GM12878 (cell line): Measurements from ENCODE around the gene ATG9A. TPM values are rescaled to one million over a fixed set of nuclear protein-coding genes. Genes with fewer than 3 reads are reported as not detected.

ENCODE experiments used
- ATAC-seq: fragments of 200-7000 bp; cut with Tn5 transposase; 3 replicates; pipeline ENCODE4 v1.9.1; 2020; ENCODE audit warnings: mild to moderate bottlenecking, moderate library complexity
- BruUV-seq: library from RNA; stranded (reverse); fragments of 400-500 nt; replicated peaks from 2 replicates; lab custom pipeline; 2021; lab: Mats Ljungman, UMichigan
- CTCF ChIA-PET: fragments of 300-600 bp; sonication (Branson Sonifier 250); formaldehyde crosslinking; extraction: SDS; loops from one replicate; lab custom pipeline; 2021; ENCODE audit warnings: inconsistent platforms; lab: Yijun Ruan, JAX
- POLR2A ChIA-PET: fragments of 350-600 bp; formaldehyde crosslinking; extraction: SDS; loops from one replicate; lab custom pipeline; 2021; ENCODE audit warnings: inconsistent platforms; lab: Charles Lee
- RAD21 ChIA-PET: fragments of 300-600 bp; sonication (Branson Sonifier 250); formaldehyde crosslinking; loops from one replicate; lab custom pipeline; 2023; ENCODE audit warnings: antibody characterized with exemption; ENCODE audit not compliant: unreplicated experiment; lab: Charles Lee
- SMC1A ChIA-PET: fragments of 300-600 bp; sonication (Branson Sonifier 250); formaldehyde crosslinking; loops from one replicate; lab custom pipeline; 2023; ENCODE audit not compliant: unreplicated experiment, uncharacterized antibody; lab: Charles Lee
- DNase-seq: peaks from one replicate; pipeline ENCODE4 v3.0.0-alpha.2; 2011; ENCODE audit warnings: low read depth, low spot score
- FAIRE-seq: peaks from 3 replicates; lab custom pipeline; 2011; peaks lifted over from hg19 to GRCh38; lab: Jason Lieb, UNC
- H2AFZ ChIP-seq: 2 replicates; pipeline ENCODE4 v1.6.0; 2011; ENCODE audit warnings: low read depth, low read length, control low read depth; ENCODE audit not compliant: control insufficient read depth
- H3K27ac ChIP-seq: 2 replicates; pipeline ENCODE4 v1.5.1; 2011; ENCODE audit warnings: control low read depth; ENCODE audit not compliant: control insufficient read depth, insufficient read depth
- H3K27me3 ChIP-seq, 2 experiments: replicated peaks in 1 of 2; 2 replicates each; pipeline versions ENCODE4 v1.6.0 to v1.6.1; 2011; ENCODE audit warnings: low read length in 1 of 2; ENCODE audit not compliant: control insufficient read depth in 2 of 2, insufficient read depth in 2 of 2
- H3K36me3 ChIP-seq, 2 experiments: 2 replicates each; pipeline ENCODE4 v1.5.1; 2011; ENCODE audit warnings: low read length in 1 of 2; ENCODE audit not compliant: control insufficient read depth in 2 of 2, insufficient read depth in 2 of 2
- H3K4me1 ChIP-seq: 2 replicates; pipeline ENCODE4 v1.6.1; 2011; ENCODE audit warnings: mild to moderate bottlenecking, low read length, moderate library complexity, mixed read lengths; ENCODE audit not compliant: control insufficient read depth, insufficient read depth
- H3K4me2 ChIP-seq: 2 replicates; pipeline ENCODE4 v1.6.0; 2011; ENCODE audit warnings: control low read depth; ENCODE audit not compliant: control insufficient read depth, insufficient read depth
- H3K4me3 ChIP-seq: fragments of 200-600 bp; sonication (generic); 2 replicates; pipeline ENCODE4 v1.5.1; 2016
- H3K79me2 ChIP-seq: 2 replicates; pipeline ENCODE4 v1.6.0; 2011; ENCODE audit warnings: low read length; ENCODE audit not compliant: control insufficient read depth, insufficient read depth
- H3K9ac ChIP-seq: 2 replicates; pipeline ENCODE4 v1.8.0; 2011; ENCODE audit warnings: low read length, control low read depth, mixed read lengths; ENCODE audit not compliant: control insufficient read depth, insufficient read depth
- H3K9me3 ChIP-seq: replicated peaks from 3 replicates; pipeline ENCODE4 v1.5.1; 2011; ENCODE audit warnings: mild to moderate bottlenecking, low read length; ENCODE audit not compliant: control insufficient read depth, insufficient read depth
- H4K20me1 ChIP-seq: 2 replicates; pipeline ENCODE4 v1.6.0; 2011; ENCODE audit not compliant: control insufficient read depth, insufficient read depth
- ATF7 ChIP-seq: fragments of 450-650 bp; IDR thresholded peaks from 2 replicates; pipeline ENCODE4 v1.6.1; 2016; ENCODE audit warnings: low read depth, mild to moderate bottlenecking
- BHLHE40 ChIP-seq, 2 experiments: fragments of 450-650 bp in 1 of 2; IDR thresholded peaks; 2 replicates each; pipeline ENCODE4 v1.6.1; 2011 to 2017; ENCODE audit warnings: low read depth in 2 of 2, borderline replicate concordance in 1 of 2, improper control_type of control experiment in 1 of 2, low read length in 1 of 2, mild to moderate bottlenecking in 1 of 2
- CREB1 ChIP-seq: IDR thresholded peaks from 2 replicates; pipeline ENCODE4 v1.6.1; 2012; ENCODE audit warnings: low read depth, mild to moderate bottlenecking, inconsistent platforms
- CUX1 ChIP-seq: IDR thresholded peaks from 2 replicates; pipeline ENCODE4 v1.6.1; 2012; ENCODE audit warnings: improper control_type of control experiment, low read depth, low read length; ENCODE audit not compliant: insufficient replicate concordance
- ESRRA ChIP-seq: IDR thresholded peaks from 2 replicates; pipeline ENCODE4 v1.6.1; 2012; ENCODE audit warnings: mild to moderate bottlenecking, low read length, improper control_type of control experiment
- FOXK2 ChIP-seq: fragments of 450-650 bp; IDR thresholded peaks from 2 replicates; pipeline ENCODE4 v1.6.1; 2017; ENCODE audit warnings: mild to moderate bottlenecking, moderate library complexity
- HDAC2 ChIP-seq: fragments of 200-600 bp; sonication (generic); IDR thresholded peaks from 2 replicates; pipeline ENCODE4 v1.6.1; 2017
- LARP7 ChIP-seq: fragments of 450-650 bp; IDR thresholded peaks from 2 replicates; pipeline ENCODE4 v1.6.1; 2017; ENCODE audit warnings: mild to moderate bottlenecking
- RAD21 ChIP-seq: IDR thresholded peaks from 2 replicates; pipeline ENCODE4 v1.6.1; 2011; ENCODE audit warnings: mild to moderate bottlenecking, low read depth, low read length, moderate library complexity; ENCODE audit not compliant: insufficient read depth
- RELB ChIP-seq: fragments of 450-650 bp; IDR thresholded peaks from 2 replicates; pipeline ENCODE4 v1.6.1; 2017; ENCODE audit warnings: low read depth, mild to moderate bottlenecking, moderate library complexity
- SMARCA5 ChIP-seq: fragments of 450-650 bp; IDR thresholded peaks from 2 replicates; pipeline ENCODE4 v1.6.1; 2017; ENCODE audit warnings: mild to moderate bottlenecking
- SMC3 ChIP-seq: IDR thresholded peaks from 2 replicates; pipeline ENCODE4 v1.6.1; 2011; ENCODE audit warnings: low read length, improper control_type of control experiment, borderline replicate concordance
- SPI1 ChIP-seq: IDR thresholded peaks from 2 replicates; pipeline ENCODE4 v1.6.1; 2011; ENCODE audit warnings: low read depth, mild to moderate bottlenecking, low read length, moderate library complexity, borderline replicate concordance; ENCODE audit not compliant: insufficient read depth
- ZNF274 ChIP-seq: IDR thresholded peaks from one replicate; pipeline ENCODE4 v1.8.0; 2011; ENCODE audit not compliant: insufficient read length, insufficient read depth
- whole genome bisulfite sequencing: methylation state at CpG from one replicate; pipeline ENCODE4 v1.1.6; 2016; ENCODE audit warnings: low lambda C conversion rate; ENCODE audit not compliant: insufficient replicate concordance, insufficient coverage; ENCODE audit errors: missing lambda C conversion rate; 5-methylcytosine and 5-hydroxymethylcytosine counted together
- in situ Hi-C: fragments of 300-500 bp; cut with MboI; formaldehyde crosslinking; loops from 9 replicates; pipeline ENCODE4 v1.14.3; 2018; ENCODE audit warnings: mixed read lengths
- intact Hi-C: fragments of 100-400 bp; cut with micrococcal nuclease; formaldehyde crosslinking; loops from one replicate; pipeline ENCODE4 v1.14.2; 2022; ENCODE audit not compliant: unreplicated experiment
- polyA plus RNA-seq, 11 experiments: library from polyadenylated mRNA; depleted of rRNA in 4 of 11; unstranded in 6 of 11; stranded (reverse) in 5 of 11; fragments of >200 nt; fragmentation: Nextera tagmentation in 4 of 11; fragmentation: Illumina TruSeq in 1 of 11; extraction: Ambion mirVana in 4 of 11; extraction: Trizol in 1 of 11; gene quantifications; 1 replicate in 1 of 11; 2 replicates in 10 of 11; pipeline versions ENCODE4 v1.2.1 to v1.2.3, GENCODE V29; 2011 to 2016; ENCODE audit warnings: inconsistent platforms in 2 of 11, missing spikeins in 2 of 11, low read depth in 1 of 11
- total RNA-seq, 4 experiments: library from RNA; depleted of rRNA in 3 of 4; stranded (reverse); fragments of >200 nt in 3 of 4; fragmentation: Illumina TruSeq in 1 of 4; extraction: Trizol in 1 of 4; gene quantifications; 2 replicates each; pipeline versions ENCODE4 v1.2.1 to v1.2.3, GENCODE V29; 2013 to 2021

The ATG9A gene
- total and polyA plus RNA-seq, 10 of the 15 experiments (the other 5 are each of a cell fraction or from before 2014, with no cell fraction given), result 0.16 to 37.5 (median 14.6) TPM; not detected in 1

DNA sequence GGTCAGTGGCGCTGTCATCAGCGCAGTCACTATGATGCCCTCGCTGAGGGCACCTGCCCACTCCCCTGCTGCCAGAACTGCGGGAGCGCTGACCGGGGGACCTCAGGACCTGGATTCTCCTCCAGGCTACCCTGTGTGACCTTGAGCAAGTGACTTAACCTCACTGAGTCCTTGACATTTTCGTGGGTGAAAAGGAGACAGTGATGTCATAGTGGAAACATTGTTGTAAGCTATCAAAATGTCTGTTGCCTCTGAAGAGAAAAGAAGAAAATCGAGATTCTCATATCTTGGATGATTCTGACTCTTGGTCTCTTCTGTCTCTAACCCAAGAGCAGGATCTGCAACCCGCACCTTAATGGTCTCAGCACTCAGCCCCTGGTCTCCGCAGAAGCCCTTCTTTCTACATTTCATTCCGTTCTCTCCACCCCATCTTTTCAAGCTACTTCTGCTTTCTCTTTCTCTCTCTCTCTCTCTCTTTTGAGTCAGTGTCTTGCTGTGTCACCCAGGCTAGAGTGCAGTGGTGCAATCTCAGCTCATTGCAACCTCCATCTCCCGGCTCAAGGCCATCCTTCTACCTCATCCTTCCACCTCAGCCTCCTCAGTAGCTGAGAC, 25.3 kb upstream of the ATG9A start:
- H3K79me2 ChIP-seq, result peaks cover 38% of the 10 kb centered on the region
- H3K27ac ChIP-seq, result no peak overlapping the region
- WGBS, result 6% methylated on average over 12 of the region's 12 CpGs
- no TSS peak for BruUV-seq
- peak overlapping the region; percentile 92 for H3K4me2 ChIP-seq
- H3K9ac ChIP-seq, result peak overlapping the region; percentile 50; the same call in 1 of the 2 replicates
- 0 out of 2 replicates have a peak, but pooled peaks cover 3% of the 10 kb centered on the region for H4K20me1 ChIP-seq
- peaks cover 8 to 9% of the 10 kb centered on the region in 2 experiments for H3K36me3 ChIP-seq
- no peaks in the 10 kb centered on the region for H3K9me3 ChIP-seq
- CTCF ChIA-PET, result interaction anchor here (0.6 to 6.1 kb wide), 16 partner anchors 10 to 357 kb away, joined by 3 to 65 read pairs (median 4); partner anchors contain the start of genes CNPPD1, DNAJB2, GLB1L and NHEJ1
- in situ Hi-C loops, result no loop called here
- ATAC-seq, result peak; percentile 29
- RAD21 ChIA-PET, result interaction anchor here (0.8 to 5.1 kb wide), 11 partner anchors 9 to 134 kb away, joined by 3 to 53 read pairs (median 5); partner anchors contain the start of genes ANKZF1, ATG9A, DNAJB2 and GLB1L
- DNase-seq, result no peak
- H3K27me3 ChIP-seq, result no peaks in the 10 kb centered on the region
- FAIRE-seq, result peak; percentile 81
- peak overlapping the region; percentile 92 for H2AFZ ChIP-seq
- intact Hi-C loops, result loop anchor here (2.0 kb wide), 1 partner anchor 94 kb away; the partner anchor contains the start of gene NHEJ1
- peak overlapping the region; percentile 86 for H3K4me3 ChIP-seq
- peaks cover 16% of the 10 kb centered on the region for H3K4me1 ChIP-seq
- POLR2A ChIA-PET, result interaction anchor here (0.8 to 9.0 kb wide), 16 partner anchors 9 to 368 kb away, joined by 3 to 160 read pairs (median 4); partner anchors contain the start of genes ABCB6, ANKZF1, ATG9A and DNAJB2
- SMC1A ChIA-PET, result interaction anchor here (0.7 to 8.6 kb wide), 9 partner anchors 9 to 359 kb away, joined by 3 to 98 read pairs (median 4); partner anchors contain the start of genes ABCB6, DNAJB2, GLB1L and STK16
- TF ChIP-seq SMC3 (no peak), BHLHE40 (IDR thresholded peaks at IDR 0.05; ENCODE audit: borderline replicate concordance in 1 of 2, low read depth in 2 of 2, low read length in 1 of 2) (0 out of 4 replicates have a peak, but pooled peaks of 1 of the 2 experiments have one; percentile 2), RELB (no peak), SMARCA5 (no peak), RAD21 (no peak), ZNF274 (no peak), LARP7 (0 out of 2 replicates have a peak, but pooled peaks have one; percentile 39), ATF7 (peak; percentile 89), CREB1 (peak; percentile 37; the same call in 1 of the 2 replicates), HDAC2 (no peak), FOXK2 (no peak), SPI1 (0 out of 2 replicates have a peak, but pooled peaks have one; percentile 5), ESRRA (peak; percentile 79), CUX1 (no peak)
